Measurements from ENCODE around the gene UBXN4. TPM values are rescaled to one million over a fixed set of nuclear protein-coding genes. Genes with fewer than 3 reads are reported as not detected.

The UBXN4 gene
- total and polyA plus RNA-seq, 2 donors (not counting 1 experiment from before 2014, with no cell fraction given) = 41.7 to 113 TPM

GRCh38 chr2:135821190-135821589, 79.5 kb downstream of the UBXN4 start:
- H3K4me3 Mint-ChIP-seq = no peak overlapping the region
- H3K9me3 Mint-ChIP-seq (ENCODE audit: insufficient read depth) = peaks cover 12% of the 10 kb centered on the region
- peaks cover 0 to 7% of the 10 kb centered on the region in 2 donors for H3K4me1 ChIP-seq (ENCODE audit: control insufficient read depth in 2 of 2, insufficient read depth in 2 of 2, low read length in 2 of 2)
- H3K36me3 ChIP-seq (replicated peaks in 1 of 2; ENCODE audit: control extremely low read depth in 1 of 2, control insufficient read depth in 1 of 2, extremely low read depth in 1 of 2, insufficient read depth in 2 of 2, low read length in 1 of 2) = no peaks in the 10 kb centered on the region
- H3K4me2 ChIP-seq (replicated peaks; ENCODE audit: low read depth, low read length, poor library complexity, severe bottlenecking) = no peak overlapping the region
- ChIA-PET POLR2A (no interaction called here), CTCF (no interaction called here)
- WGBS (ENCODE audit: insufficient coverage) = no CpG with 5 or more reads among the region's 2 CpGs
- H3K27ac Mint-ChIP-seq = no peak overlapping the region
- H4K20me1 ChIP-seq (ENCODE audit: control insufficient read depth, insufficient read depth, low read length, poor library complexity, severe bottlenecking) = no peaks in the 10 kb centered on the region
- H3K27me3 Mint-ChIP-seq = peaks cover 10% of the 10 kb centered on the region
- H3K4me1 Mint-ChIP-seq = peaks cover 6% of the 10 kb centered on the region
- no peak overlapping the region for H3K4me3 ChIP-seq (ENCODE audit: control extremely low read depth in 1 of 5, extremely low read depth in 1 of 5, insufficient read depth in 1 of 5, low read depth in 2 of 5, low read length in 4 of 5)
- H2AFZ ChIP-seq (ENCODE audit: insufficient read depth, low read depth, low read length, poor library complexity, severe bottlenecking) = no peak overlapping the region
- TF ChIP-seq EZH2 (IDR thresholded peaks at IDR 0.05; ENCODE audit: borderline replicate concordance, insufficient read depth, low read depth, low read length, poor library complexity, severe bottlenecking) (no peak), CTCF (IDR thresholded peaks at IDR 0.05) (no peak)
- ATAC-seq (ENCODE audit: low read depth) (no peak), DNase-seq (no peak)
- H3K9me3 ChIP-seq (ENCODE audit: control extremely low read depth in 1 of 3, control insufficient read depth in 2 of 3, insufficient read depth in 1 of 3, low read length in 2 of 3) = peaks cover 0 to 20% (median 10%) of the 10 kb centered on the region in 3 donors
- intact Hi-C loops (cut with micrococcal nuclease) = no loop called here
- no peaks in the 10 kb centered on the region for H3K27me3 ChIP-seq (replicated peaks in 1 of 4; ENCODE audit: control extremely low read depth in 1 of 4, control insufficient read depth in 3 of 4, insufficient read depth in 4 of 4, low read length in 3 of 4)
- no peak overlapping the region for H3K27ac ChIP-seq (ENCODE audit: low read length in 2 of 2)
- H3K9ac ChIP-seq (ENCODE audit: low read length) = no peak overlapping the region
- H3K79me2 ChIP-seq (ENCODE audit: control insufficient read depth, insufficient read depth, low read length) = no peaks in the 10 kb centered on the region

- peaks cover 12% of the 10 kb centered on the region for H3K9me3 Mint-ChIP-seq (ENCODE audit: insufficient read depth)
- peaks cover 0 to 20% (median 10%) of the 10 kb centered on the region in 3 donors for H3K9me3 ChIP-seq (ENCODE audit: control extremely low read depth in 1 of 3, control insufficient read depth in 2 of 3, insufficient read depth in 1 of 3, low read length in 2 of 3)
- no peak overlapping the region for H3K4me3 ChIP-seq (ENCODE audit: control extremely low read depth in 1 of 5, extremely low read depth in 1 of 5, insufficient read depth in 1 of 5, low read depth in 2 of 5, low read length in 4 of 5)
- intact Hi-C loops (cut with micrococcal nuclease) = no loop called here
- CTCF ChIA-PET = no interaction called here
- H4K20me1 ChIP-seq (ENCODE audit: control insufficient read depth, insufficient read depth, low read length, poor library complexity, severe bottlenecking) = no peaks in the 10 kb centered on the region
- H3K9ac ChIP-seq (ENCODE audit: low read length) = no peak overlapping the region
- no peak overlapping the region for H3K4me2 ChIP-seq (replicated peaks; ENCODE audit: low read depth, low read length, poor library complexity, severe bottlenecking)
- no peak overlapping the region for H3K4me3 Mint-ChIP-seq
- no peaks in the 10 kb centered on the region for H3K79me2 ChIP-seq (ENCODE audit: control insufficient read depth, insufficient read depth, low read length)
- WGBS (ENCODE audit: insufficient coverage) = no CpG with 5 or more reads among the region's 1 CpG
- no peak for TF ChIP-seq CTCF (IDR thresholded peaks at IDR 0.05)
- no peak for TF ChIP-seq EZH2 (IDR thresholded peaks at IDR 0.05; ENCODE audit: borderline replicate concordance, insufficient read depth, low read depth, low read length, poor library complexity, severe bottlenecking)
- no peaks in the 10 kb centered on the region for H3K27me3 ChIP-seq (replicated peaks in 1 of 4; ENCODE audit: control extremely low read depth in 1 of 4, control insufficient read depth in 3 of 4, insufficient read depth in 4 of 4, low read length in 3 of 4)
- POLR2A ChIA-PET = no interaction called here
- DNase-seq = no peak
- H3K27me3 Mint-ChIP-seq = peaks cover 10% of the 10 kb centered on the region
- H3K36me3 ChIP-seq (replicated peaks in 1 of 2; ENCODE audit: control extremely low read depth in 1 of 2, control insufficient read depth in 1 of 2, extremely low read depth in 1 of 2, insufficient read depth in 2 of 2, low read length in 1 of 2) = no peaks in the 10 kb centered on the region
- H3K4me1 ChIP-seq (ENCODE audit: control insufficient read depth in 2 of 2, insufficient read depth in 2 of 2, low read length in 2 of 2) = peaks cover 0 to 7% of the 10 kb centered on the region in 2 donors
- no peak for ATAC-seq (ENCODE audit: low read depth)
- H2AFZ ChIP-seq (ENCODE audit: insufficient read depth, low read depth, low read length, poor library complexity, severe bottlenecking) = no peak overlapping the region
- no peak overlapping the region for H3K27ac Mint-ChIP-seq
- peaks cover 6% of the 10 kb centered on the region for H3K4me1 Mint-ChIP-seq
- H3K27ac ChIP-seq (ENCODE audit: low read length in 2 of 2) = no peak overlapping the region
Measured at GRCh38 chr2:135822855-135823254, 81.2 kb downstream of the UBXN4 start.
